GM18868 (cell line): ENCODE measurements around the gene MYF6.

Source experiments
- ATAC-seq: cut with Tn5 transposase; IDR thresholded peaks from one replicate; pipeline ENCODE4 v1.9.1; 2021; ENCODE audit warnings: mild to moderate bottlenecking, moderate library complexity; ENCODE audit not compliant: unreplicated experiment

MYF6 gene

DNA sequence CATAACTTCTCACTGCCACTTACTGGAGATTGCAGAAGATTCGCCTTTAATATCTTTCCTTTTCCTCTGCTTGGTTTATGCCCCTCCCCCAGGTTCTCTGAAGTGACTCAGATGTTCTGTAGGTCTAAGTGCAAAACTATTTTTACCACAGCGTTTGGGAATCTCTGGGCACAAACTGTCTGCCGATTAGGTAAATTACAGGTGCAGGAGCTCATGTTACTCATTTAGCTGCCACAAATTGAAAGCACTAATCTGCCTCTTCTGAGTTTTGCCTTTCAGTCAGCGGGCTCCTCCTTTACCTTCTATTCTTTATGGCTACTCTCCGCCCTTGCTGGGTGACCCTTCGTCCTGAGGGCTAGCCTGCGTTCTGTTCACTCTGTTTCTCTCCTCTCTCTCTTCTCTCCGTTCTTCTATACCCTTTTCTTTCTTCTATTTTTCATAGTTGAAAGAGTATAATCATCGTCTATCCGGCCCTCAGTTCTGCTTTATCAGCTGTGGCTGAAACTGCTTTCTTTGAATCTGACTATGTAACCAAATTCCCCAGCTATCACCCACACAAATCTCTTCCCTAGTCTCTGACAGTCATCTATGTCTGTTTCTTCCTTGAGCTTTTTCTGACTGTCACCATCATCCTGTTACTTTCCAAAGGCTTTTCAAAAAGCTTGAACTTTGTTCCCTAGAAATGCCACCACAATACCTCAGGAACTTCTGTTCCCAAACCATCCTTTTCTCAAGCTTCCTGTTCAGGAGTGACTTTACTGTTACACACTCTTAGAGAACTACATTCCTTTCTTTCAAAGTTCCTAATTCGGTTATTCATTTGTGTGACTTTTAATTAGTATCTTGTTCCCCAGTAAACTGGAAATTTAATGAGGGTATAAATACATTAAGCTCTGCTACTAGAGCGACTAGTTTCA, 4.3 kb upstream of the MYF6 start:
- peak; percentile 91 for ATAC-seq

- no peak for ATAC-seq
Measured at GRCh38 chr12:80704420-80704819, 3.0 kb upstream of the MYF6 start.

DNA sequence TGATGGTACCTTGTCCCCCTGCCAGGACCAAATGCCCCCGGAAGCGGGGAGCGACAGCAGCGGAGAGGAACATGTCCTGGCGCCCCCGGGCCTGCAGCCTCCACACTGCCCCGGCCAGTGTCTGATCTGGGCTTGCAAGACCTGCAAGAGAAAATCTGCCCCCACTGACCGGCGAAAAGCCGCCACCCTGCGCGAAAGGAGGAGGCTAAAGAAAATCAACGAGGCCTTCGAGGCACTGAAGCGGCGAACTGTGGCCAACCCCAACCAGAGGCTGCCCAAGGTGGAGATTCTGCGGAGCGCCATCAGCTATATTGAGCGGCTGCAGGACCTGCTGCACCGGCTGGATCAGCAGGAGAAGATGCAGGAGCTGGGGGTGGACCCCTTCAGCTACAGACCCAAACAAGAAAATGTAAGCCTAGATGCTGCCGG, 410 bp downstream of the MYF6 start:
- no peak for ATAC-seq

DNA sequence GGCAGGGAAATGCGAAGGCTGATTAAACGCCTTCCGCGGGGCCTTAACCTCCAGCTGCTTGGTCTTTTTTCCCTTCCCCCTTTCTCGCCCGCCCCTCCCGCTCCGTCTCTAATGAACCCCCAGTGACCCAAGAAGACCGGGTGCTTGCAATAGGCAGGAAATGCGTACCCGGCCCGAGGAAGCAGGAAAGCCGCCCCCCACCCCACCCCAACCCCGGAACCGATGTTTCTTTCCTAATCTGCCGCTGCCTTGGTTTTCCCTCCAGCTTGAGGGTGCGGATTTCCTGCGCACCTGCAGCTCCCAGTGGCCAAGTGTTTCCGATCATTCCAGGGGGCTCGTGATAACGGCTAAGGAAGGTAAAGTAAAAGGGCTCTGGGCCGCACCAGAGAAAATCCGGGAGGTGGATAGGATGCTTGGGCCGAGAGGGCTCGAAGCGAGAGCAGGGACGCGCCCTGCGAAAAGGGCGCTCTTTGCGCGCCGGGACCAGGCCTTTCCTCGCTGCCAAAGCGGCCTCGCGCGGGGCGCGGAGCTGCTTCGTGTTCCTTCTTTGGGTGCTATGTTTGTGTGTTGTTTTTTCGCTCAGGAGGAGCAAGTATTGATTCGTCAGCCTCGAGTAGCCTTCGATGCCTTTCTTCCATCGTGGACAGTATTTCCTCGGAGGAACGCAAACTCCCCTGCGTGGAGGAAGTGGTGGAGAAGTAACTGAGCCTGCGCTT, 983 bp downstream of the MYF6 start:
- ATAC-seq = no peak

GRCh38 chr12:80708975-80709328, 1.5 kb downstream of the MYF6 start:
- no peak for ATAC-seq

DNA sequence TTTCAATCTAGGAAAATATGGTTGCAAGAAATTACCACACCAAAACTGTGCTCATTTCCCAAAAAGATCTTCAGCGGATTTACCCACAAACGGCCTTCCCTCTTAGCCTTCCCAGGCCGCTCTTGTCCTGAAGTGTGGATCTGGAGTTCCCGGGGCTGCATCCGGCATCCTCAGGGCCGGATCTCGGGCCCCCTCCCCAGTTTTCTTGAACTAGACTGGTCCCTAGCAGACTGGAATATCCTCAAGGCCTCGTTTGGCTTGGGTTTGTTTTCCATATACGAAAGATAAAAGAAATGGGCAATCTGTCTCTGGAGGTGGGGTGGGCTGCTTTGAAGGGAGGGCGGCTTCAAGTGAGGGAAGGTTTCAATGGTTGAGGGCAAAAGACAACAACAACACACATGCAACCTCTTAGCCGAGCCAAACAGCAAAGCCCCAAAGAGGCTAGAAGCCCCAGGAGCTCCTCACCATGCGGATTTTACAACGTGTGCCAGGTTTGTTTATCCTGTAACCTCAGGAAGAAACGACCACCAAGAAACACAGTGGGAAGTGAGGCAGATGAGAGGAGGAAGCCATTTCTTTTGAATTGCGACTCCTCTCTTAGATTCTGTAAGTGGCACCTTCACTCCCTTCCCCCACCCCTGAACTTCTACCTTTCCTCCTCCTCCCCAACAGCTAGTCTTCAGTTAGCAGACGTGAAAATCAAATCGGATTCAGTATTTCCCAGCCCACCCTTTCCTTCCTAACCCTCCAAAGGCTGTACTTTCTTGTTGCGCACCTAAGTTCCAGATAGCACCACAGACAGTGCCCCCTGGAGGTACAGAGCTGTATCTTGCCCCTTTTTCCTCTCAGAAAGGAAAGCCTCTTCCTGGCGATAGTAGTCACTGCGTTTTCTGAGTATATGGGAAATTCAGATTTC, 2.6 kb downstream of the MYF6 start:
- ATAC-seq = peak; percentile 80

DNA sequence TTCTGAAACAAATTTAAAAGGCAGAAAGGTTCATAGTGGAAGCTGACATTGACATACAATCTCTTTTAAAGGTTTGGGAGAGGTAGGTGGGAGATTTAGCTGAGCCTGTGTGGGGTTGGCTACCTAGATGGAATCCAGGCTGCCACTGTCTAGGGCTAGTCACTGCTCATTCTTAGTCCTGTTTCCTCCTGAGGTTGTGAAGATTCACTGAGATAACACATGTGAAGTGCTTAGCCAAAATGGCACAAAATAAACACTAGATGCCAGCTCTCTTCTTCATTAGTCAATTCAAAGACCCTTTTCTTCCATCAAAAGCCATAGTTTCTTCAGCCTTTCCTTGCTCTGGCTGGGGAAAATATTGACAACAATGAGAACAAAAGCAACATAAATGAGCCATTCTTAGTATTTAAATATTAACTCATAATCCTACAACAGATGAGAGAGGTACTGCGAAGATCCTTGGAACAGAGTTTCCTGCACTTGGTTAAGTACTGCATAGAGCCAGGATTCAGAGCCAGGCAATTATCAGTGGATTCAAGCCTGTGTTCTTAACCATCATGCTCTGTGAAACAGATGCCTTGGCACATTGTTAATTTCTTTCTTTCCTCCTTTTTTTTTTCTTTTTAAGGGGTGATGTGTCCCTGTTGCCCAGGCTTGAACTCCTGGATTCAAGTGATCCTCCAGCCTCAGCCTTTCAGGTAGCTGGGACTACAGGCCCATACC, 3.5 kb downstream of the MYF6 start:
- ATAC-seq = peak; percentile 38

- ATAC-seq = no peak
Measured at GRCh38 chr12:80711866-80712265, 4.4 kb downstream of the MYF6 start.

GRCh38 chr12:80712866-80713265, 5.4 kb downstream of the MYF6 start:
- ATAC-seq = no peak

GRCh38 chr12:80713419-80713818, 6.0 kb downstream of the MYF6 start:
- ATAC-seq = no peak

DNA sequence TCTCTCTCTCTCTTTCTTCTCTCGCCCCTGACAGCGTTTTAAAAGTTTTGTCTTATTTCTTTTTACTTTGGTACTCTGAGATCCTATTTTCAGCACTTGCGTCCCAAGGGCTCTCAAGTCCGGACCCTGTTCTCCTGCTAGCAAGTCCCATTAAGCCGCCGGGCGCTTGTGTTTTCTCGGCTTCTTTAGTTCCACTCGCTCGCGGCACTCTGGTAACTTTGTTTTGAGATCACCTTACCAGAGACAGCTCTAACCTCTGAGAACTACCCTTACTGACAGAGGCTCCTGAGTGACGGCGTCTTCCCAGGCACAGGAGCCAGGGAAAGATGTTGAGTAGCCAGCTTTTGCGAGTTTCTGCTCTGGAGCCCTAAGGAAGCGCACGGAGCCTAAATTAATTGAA, 6.6 kb downstream of the MYF6 start:
- ATAC-seq = no peak

GRCh38 chr12:80714846-80715245, 7.4 kb downstream of the MYF6 start:
- ATAC-seq = no peak

- ATAC-seq = no peak
Measured at GRCh38 chr12:80715713-80716249, 8.3 kb downstream of the MYF6 start.

DNA sequence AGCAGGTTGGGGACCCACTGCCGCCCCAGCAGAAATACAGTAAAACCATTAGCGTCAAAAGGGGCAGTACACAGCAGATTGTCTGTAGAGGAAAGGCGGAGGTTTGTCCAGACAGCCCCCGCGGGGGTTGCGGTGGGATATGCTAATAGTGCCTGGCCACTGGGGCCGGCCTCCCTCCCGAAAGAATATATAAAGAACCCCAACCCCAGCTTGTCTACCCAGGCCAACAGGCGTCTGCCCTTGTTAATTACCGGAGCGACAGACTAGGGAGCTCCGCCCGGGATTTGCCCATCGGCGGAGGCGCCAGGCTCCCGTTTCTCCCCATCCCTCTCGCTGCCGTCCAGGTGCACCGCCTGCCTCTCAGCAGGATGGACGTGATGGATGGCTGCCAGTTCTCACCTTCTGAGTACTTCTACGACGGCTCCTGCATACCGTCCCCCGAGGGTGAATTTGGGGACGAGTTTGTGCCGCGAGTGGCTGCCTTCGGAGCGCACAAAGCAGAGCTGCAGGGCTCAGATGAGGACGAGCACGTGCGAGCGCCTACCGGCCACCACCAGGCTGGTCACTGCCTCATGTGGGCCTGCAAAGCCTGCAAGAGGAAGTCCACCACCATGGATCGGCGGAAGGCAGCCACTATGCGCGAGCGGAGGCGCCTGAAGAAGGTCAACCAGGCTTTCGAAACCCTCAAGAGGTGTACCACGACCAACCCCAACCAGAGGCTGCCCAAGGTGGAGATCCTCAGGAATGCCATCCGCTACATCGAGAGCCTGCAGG, 9.4 kb downstream of the MYF6 start, which contains the start of gene MYF5:
Gene MYF5, plus strand, starts transcription at position 217 of the 774 bp plus-strand sequence. Its CDS starts 152 bp downstream, at position 369.
- no peak for ATAC-seq

DNA sequence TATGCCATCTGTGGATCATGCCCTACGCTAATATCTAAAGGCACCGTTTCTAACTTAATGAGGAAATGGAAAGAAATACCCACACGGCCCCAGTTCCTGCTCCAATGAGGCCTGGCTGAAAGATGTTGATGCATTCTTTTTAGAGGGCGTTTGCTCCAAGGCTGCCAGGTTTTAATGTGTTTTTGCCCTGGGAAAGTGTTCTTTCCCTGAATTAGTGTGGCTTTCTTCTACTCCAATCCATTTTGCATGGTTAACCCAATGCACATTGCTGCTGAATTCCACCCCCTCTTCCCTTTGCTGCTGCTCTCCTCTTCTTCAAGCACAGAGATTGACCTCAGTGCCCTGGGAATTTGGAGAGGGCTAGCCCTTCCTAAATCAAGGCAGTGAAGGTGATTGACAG, 10.4 kb downstream of the MYF6 start:
- ATAC-seq = no peak

- no peak for ATAC-seq
Measured at GRCh38 chr12:80720516-80720915, 13.1 kb downstream of the MYF6 start.

DNA sequence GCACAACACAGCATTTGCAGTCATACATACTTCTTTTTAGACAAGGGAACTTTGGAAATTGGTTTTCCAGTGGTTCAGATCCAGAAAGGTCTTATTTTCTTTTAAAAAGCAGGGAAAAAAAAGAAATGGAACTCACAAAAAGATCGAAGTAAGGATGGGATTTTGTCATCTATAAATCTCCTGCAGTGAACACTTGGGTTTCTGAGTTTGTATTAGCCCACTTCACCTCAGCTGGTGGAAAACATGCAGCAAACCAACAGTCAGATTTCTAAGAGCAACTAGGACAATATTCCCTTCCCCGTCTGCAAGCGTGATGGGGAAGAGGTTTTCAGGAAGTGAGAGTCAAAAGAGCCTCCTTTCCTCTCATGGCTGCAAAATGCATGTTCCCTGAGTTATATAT, 13.9 kb downstream of the MYF6 start:
- no peak for ATAC-seq

GRCh38 chr12:80745851-80746505, 38.5 kb downstream of the MYF6 start:
- no peak for ATAC-seq

DNA sequence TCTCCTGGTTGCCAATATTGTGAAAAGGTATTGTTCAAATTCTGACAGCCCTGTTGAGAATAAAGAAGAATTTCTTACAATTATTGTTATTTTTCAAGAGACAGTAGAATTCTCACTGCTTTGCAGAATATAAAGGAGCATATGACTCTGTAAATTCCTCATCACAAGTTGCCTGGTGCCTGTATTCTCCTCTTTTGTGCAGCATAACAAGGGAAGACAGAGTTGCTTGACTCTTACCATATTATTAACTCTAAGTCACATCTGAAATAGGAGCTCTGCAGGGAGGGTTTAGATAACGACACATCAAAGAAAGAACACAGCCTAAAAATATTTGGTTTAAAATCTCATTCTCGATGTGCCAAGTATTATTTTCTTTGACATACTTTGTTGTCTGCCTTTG, 40.4 kb downstream of the MYF6 start:
- no peak for ATAC-seq
